C4-2B (cell line): ENCODE results near the gene FOXD3.

Source experiments
- CTCF ChIP-seq: fragments of 450-650 bp; conservative IDR thresholded peaks from 2 replicates; pipeline ENCODE4 v1.5.1; 2017; ENCODE audit warnings: mild to moderate bottlenecking
- ZFX ChIP-seq: fragments of 450-650 bp; IDR thresholded peaks from 2 replicates; pipeline ENCODE4 v1.6.1; 2017

- TF ChIP-seq CTCF (no peak), ZFX (no peak)
Observed at GRCh38 chr1:63363014-63363413, 40.6 kb downstream of the FOXD3 start.
